ENCODE measurements around the gene ADCY9.
A peak's percentile ranks its signal among the peaks of the same experiment; 100 is the strongest.
"Not testable (repeated sequence)": the region's sequence is repeated elsewhere in the genome, so short reads cannot be mapped to it uniquely, and the experiment has no call there.

The ADCY9 gene

DNA sequence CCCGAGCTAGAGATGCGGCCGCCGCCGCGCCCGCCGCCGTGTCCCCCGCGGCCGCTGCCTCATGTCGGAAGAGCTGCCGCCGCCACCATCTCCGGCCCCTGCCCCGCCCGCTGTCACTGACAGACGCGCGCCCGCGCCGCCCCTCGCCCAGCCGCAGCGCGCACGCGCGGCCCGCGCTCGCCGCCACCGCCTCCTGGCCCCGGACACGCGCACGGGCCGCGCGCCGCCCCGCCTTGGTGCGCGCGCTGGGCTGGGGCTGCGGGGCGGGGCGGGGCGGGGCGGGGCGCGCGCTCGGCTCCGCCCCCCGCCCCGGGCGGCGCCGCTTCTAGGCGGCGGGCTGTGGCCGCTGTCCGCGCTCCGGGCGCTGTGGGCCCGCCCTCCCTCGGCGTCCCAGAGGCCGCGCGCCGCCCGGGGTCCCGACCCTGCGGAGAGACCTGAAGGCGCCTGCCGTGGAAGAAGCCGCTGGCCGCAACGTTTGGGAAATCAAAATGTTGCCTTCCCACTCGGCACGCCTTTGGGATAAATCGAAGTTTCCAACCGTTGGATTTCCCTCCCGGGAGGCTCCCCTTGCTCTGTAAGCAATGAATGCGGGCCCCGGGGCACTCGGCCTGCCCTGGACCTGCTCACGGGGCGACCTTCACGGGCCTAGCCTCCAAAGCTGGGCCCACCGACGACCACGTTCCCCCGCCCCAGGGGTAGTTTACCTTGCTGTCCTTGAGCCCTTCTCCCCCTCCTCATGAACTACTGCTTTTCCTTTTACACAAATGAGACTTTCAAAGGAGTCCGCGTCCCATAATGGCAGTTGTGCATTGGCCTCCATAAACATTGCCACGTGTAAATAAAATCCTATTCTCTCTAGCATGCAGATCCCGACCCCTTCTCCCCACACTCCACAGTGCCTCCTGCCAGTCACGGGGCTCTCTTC is at the start of gene ADCY9:
Gene ADCY9 (minus strand): TSS at position 118 of the 925 bp plus-strand sequence. CDS start 1,000 bp downstream, outside the sequence.
- DNase-seq (ENCODE audit: low read depth in 2 of 2): peak; percentile 56 to 59

DNA sequence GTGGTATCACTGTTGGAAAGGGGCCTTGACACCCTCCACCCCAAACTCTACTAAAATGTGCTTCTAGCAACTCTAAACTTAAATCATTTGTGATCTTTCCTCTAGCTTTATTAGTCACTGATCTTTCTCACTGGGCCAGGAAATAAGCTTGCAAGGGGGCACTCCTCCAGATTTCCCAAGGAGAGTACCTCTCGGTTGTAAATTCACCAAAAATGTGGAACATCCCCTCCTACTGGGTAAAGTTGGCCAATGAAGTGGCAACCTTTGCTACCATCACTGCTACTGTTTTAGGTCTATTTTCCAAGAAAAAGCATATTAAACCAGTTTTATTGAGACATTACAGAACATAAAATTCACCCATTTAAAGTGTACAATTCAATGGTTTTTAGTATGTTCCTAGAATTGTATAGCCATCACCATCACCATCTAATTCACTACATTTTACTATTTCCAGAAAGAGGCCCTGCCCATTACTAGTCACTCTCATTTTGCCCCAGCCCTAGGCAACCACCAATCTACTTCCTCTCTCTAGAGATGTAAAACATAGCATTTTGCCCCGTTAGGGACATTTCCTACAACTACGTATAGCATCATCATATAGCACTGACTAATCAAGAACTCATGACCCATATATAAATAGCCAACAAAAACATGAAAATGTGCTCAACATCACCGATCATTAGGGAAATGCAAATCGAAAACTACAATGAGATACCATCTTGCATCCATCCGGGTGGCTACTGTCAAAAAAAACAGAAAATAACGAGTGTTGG is 44.6 kb upstream of the ADCY9 start:
- DNase-seq (ENCODE audit: low read depth in 2 of 2): no peak

DNA sequence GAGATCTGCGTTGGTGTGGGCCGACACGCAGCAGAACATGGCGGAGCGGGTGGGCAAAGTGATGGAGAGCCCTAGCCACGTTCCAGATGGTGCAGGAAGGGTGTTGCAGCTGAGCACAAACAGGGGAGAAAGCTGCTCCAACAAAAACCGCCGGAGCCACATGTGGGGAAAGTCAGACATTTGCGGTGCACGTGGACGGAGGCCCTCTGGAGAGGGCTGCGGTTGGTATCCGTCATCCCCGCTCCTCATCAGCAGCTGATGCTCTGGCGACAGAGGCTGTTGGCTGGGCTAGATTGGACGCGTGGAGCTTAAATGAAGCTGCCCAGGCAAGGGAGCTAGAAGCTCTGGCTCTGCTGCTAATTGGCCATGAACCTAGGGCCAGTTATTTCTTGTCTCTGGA is 43.5 kb upstream of the ADCY9 start:
- DNase-seq (ENCODE audit: low read depth in 2 of 2): peak in 1 of 2 experiments; percentile 33

DNA sequence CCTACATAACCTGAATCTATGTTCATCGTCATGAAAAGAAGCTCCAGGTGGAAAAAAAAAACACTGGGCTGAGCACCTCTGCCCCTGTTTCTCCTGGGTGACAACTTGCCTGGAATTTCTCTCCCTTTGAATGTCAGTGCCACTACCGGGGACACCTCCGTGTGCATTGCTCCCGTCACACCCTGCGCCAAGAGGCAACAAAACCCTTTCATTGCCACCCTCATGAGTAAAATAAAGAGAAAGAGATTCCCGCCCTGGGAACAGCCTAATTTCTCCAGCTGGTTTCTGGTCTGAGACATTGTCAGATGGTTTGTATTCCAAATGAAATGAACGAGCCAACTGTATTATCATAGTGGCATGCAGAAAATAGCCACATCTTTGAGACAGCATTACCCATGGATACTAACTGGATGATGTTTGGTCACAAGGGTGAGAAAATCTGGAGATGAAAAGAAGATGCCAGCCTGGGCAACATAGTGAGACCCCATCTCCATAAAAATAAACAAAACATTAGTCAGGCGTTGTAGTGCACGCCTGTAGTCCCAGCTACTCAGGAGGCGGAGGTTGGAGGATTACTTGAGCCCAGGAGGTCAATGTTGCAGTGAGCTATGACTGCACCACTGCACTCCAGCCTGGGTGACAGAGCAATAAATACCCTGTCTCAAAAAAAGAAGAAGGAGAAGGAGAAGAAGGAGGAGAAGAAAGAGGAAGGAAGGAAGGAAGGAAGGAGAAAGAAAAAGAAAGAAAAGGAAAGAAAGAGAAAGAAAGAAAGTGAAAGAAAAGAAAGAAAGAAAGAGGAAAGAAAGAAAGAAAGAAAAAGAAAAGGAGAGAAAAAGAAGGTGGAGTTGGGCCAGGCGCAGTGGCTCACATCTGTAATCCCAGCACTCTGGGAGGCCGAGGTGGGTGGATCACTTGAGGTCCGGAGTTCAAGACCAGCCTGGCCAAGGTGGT is 42.2 kb upstream of the ADCY9 start:
- no peak for DNase-seq (ENCODE audit: low read depth in 2 of 2)

- no peak for DNase-seq (ENCODE audit: low read depth in 2 of 2)
Measured at GRCh38 chr16:4157376-4157825, 41.2 kb upstream of the ADCY9 start.

DNA sequence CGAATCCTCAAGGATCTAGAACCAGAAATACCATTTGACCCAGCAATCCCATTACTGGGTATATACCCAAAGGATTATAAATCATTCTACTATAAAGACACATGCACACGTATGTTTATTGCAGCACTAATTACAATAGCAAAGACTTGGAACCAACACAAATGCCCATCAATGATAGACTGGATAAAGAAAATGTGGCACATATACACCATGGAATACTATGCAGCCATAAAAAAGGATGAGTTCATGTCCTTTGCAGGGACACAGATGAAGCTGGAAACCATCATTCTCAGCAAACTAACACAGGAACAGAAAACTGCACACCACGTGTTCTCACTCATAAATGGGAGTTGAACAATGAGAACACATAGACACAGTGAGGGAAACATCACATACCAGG is 40.3 kb upstream of the ADCY9 start:
- not testable (repeated sequence) for DNase-seq (ENCODE audit: low read depth in 2 of 2)

- not testable (repeated sequence) for DNase-seq (ENCODE audit: low read depth in 2 of 2)
Measured at GRCh38 chr16:4153364-4153763, 37.1 kb upstream of the ADCY9 start.

GRCh38 chr16:4152267-4152666 is 36.0 kb upstream of the ADCY9 start:
- no peak for DNase-seq (ENCODE audit: low read depth in 2 of 2)

DNA sequence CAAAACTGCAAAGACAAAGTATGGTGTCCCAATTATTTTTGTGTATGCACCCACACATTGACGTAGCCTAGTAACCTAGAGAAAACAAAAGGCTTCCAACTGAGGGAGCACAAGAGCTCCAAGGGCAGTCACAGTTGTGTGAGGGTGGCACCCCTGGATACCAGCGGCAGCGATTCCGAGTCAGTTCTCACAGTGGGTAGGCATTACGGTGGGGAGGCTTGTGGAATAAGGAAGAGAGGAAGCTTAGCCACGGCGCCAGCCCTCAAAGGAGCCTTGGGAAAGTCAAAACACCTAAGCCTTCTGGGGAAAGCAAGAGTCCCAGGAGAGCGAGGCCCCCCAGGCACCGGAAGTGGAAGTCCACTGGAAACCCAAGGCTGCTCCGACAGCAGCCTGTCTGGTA is 31.0 kb upstream of the ADCY9 start:
- DNase-seq (ENCODE audit: low read depth in 2 of 2): no peak

DNA sequence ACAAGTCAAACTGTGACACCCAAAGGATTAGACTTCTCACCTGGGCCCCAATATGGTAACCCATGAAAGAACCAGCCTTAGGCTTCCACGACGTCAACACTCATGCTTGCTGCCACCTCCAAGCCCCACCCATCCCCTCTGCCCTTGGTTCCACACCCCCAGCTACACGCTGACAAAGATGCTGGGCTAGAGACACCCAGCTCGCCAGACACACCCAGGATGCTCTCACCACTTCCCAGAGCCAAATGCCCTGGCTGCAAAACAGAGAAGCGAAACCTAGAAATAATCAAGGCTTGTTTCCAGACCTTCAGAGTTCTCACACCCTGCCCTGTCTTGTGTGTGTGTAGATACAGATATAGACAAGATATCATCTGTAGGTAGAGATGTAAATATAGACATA is 26.0 kb upstream of the ADCY9 start:
- no peak for DNase-seq (ENCODE audit: low read depth in 2 of 2)

DNA sequence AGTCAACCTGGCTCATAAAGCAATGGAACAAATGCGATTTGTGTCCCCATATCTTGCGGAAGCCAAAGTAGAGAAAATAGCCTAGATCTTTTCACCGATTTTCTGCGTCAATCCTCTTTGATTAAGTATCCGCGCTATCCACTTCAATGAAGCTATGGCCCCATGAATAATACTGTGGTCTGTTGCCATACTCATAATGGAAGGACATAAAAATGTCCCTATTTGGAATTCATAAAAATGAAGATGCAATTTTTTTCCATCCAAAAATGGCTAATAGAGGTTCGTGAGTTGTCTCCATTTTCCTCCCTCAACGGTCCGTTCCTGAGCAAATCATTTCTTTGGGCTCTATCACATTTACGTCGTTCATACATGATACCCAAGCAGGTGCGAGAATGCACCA is 25.4 kb upstream of the ADCY9 start:
- DNase-seq (ENCODE audit: low read depth in 2 of 2): no peak

DNA sequence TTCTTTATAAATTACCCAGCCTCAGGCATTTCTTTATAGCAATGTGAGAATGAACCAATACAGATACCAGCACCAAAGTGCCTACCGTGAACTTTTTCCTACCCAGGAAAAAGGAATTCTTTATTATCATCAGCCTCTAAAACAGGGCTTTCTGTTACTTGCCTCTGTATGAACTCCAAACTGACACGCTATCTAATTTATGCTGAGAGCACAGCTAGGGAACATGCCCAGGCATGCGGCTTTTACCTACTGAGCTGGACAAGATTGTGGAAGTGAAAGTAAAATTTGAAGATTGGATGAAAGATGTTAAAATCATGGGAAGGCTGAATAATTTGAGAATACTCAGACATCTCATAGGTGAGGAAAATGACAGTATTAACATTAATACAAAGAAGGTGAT is 24.4 kb upstream of the ADCY9 start:
- DNase-seq (ENCODE audit: low read depth in 2 of 2): peak in 1 of 2 experiments; percentile 14

- no peak for DNase-seq (ENCODE audit: low read depth in 2 of 2)
Measured at GRCh38 chr16:4139968-4140367, 23.7 kb upstream of the ADCY9 start.

- DNase-seq (ENCODE audit: low read depth in 2 of 2): no peak
Measured at GRCh38 chr16:4138713-4139112, 22.5 kb upstream of the ADCY9 start.

DNA sequence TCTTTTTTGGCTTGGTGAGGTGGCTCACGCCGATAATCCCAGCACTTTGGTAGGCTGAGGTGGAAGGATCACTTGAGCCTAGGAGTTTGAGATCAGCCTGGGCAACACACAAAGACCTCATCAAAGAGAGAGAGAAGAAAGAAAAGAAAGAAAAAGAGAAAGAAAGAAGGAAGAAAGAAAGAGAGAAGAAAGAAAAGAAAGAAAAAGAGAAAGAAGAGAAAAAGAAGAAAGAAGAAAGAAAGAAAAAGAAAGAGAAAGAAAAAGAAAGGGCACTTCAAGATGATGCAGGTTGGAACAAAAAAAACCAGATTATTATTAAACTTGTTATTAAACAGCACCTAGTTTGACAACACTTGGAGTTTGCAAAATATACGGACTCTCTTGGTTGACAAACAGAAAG is 21.2 kb upstream of the ADCY9 start:
- DNase-seq (ENCODE audit: low read depth in 2 of 2): no peak

- DNase-seq (ENCODE audit: low read depth in 2 of 2): no peak
Measured at GRCh38 chr16:4136229-4136813, 20.1 kb upstream of the ADCY9 start.

GRCh38 chr16:4135537-4135936 is 19.3 kb upstream of the ADCY9 start:
- no peak for DNase-seq (ENCODE audit: low read depth in 2 of 2)

DNA sequence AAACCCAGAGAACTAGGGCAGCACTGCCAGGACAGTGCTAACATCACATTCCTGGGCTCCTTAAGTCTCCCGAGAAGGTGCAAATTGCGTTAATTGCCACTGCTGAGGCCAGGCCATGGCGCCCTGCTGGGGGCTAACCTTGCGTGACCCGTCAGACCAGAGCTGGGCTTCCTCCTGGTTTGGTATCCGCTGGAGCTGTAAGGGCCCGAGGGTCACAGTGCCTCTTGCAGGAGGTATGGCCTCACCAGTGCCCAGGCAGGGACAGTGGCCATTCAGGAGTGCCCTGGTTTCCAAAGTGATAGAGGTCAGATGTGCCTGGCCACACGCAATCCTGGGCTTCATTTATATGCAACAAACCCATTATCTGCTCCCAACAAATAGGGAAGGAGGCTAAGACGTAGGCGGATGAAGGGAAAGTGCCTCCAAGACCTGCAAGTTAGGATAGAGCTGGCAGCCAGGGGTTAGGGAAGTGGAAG is 17.7 kb upstream of the ADCY9 start:
- no peak for DNase-seq (ENCODE audit: low read depth in 2 of 2)

GRCh38 chr16:4131621-4132020 is 15.4 kb upstream of the ADCY9 start:
- no peak for DNase-seq (ENCODE audit: low read depth in 2 of 2)

DNA sequence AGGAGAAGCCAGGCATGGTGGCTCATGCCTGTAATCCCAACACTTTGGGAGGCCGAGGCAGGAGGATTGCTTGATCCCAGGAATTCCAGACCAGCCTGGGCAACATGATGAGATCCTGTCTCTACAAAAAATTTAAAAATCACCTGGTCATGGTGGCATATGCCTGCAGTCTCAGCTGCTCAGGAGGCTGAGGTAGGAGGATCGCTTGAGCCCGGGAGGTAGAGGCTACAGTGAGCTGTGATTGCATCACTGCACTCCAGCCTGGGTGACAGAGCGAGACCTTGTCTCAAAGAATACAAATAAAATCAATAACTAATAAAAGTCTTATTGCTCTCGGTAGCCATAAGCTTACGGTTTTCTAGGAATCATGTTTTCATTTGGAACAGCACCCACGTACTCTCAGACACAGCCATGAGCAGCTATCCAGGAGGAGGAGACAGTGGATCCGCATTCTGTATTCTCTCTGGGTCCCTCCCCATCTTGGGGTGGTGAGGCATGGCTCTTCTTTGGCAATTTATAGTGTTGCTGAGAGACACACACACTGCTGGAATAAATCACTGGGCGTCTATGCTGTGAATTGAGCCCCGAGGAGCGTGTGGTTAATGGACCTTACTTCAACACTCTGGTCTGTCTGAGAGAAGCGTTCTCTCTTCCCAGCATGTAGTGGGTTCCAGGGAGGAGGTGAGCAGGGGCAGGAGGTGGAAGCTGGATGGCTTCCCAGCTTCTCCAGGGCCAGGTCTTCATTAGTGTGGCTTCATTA is 8.5 kb upstream of the ADCY9 start:
- no peak for DNase-seq (ENCODE audit: low read depth in 2 of 2)
